Testis (tissue), 2 donors: ENCODE measurements around the gene CEP131.

Experiments used
- CTCF ChIP-seq, 3 experiments: fragments of 450-650 bp in 2 of 3; fragments of 200-600 bp in 1 of 3; sonication (generic) in 1 of 3; IDR thresholded peaks; one replicate each; pipeline ENCODE4 v1.5.1; 2016 to 2019; ENCODE audit warnings: antibody characterized with exemption in 3 of 3, mild to moderate bottlenecking in 2 of 3, moderate library complexity in 1 of 3
- POLR2A ChIP-seq: fragments of 450-650 bp; IDR thresholded peaks from one replicate; pipeline ENCODE4 v1.6.1; 2017; ENCODE audit warnings: antibody characterized with exemption, mild to moderate bottlenecking, moderate library complexity

GRCh38 chr17:81213978-81214377 is 8.8 kb downstream of the CEP131 start:
- no peak for TF ChIP-seq CTCF (IDR thresholded peaks at IDR 0.05)
- no peak for TF ChIP-seq POLR2A
